Effector CD4-positive, alpha-beta T cell (primary cell): ENCODE measurements around the gene GLYR1.
A peak's percentile ranks its signal among the peaks of the same experiment; 100 is the strongest.

Experiments used
- DNase-seq: peaks from one replicate; pipeline ENCODE4 v3.0.0-alpha.2; 2020

GLYR1 gene

GRCh38 chr16:4803401-4803844 lies 43.7 kb downstream of the GLYR1 start:
- DNase-seq: no peak

DNA sequence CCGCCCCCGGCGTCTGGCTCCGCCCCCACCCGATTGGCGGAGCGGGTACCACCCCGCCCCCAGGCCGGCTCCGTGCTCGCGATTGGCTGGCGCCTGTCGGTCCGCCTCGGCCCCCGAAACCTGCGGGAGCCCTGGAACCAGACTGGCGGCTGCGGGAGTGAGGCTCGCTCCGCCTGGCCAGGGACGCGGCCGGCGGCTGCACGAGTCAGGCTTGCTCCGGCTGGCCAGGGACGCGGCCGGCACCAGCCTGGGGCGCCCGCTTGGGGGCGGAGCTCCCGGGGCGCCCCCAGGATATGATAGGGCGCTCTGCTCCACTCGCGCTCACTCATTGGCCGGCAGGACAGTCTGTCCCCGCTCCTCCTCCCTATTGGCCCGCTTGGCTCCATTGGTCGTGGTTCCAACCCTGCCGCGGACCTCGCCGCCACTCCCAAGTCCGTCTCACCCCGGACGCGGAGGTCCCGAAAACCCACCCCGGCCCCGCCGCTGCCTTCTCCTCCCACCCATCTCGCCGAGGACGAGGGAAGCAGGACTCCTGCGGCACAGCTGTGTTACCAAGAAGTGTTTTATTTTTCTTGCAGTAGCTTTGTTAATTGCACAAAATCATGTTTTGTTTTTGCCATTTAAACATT lies 44.3 kb downstream of the GLYR1 start:
- DNase-seq: peak; percentile 82

DNA sequence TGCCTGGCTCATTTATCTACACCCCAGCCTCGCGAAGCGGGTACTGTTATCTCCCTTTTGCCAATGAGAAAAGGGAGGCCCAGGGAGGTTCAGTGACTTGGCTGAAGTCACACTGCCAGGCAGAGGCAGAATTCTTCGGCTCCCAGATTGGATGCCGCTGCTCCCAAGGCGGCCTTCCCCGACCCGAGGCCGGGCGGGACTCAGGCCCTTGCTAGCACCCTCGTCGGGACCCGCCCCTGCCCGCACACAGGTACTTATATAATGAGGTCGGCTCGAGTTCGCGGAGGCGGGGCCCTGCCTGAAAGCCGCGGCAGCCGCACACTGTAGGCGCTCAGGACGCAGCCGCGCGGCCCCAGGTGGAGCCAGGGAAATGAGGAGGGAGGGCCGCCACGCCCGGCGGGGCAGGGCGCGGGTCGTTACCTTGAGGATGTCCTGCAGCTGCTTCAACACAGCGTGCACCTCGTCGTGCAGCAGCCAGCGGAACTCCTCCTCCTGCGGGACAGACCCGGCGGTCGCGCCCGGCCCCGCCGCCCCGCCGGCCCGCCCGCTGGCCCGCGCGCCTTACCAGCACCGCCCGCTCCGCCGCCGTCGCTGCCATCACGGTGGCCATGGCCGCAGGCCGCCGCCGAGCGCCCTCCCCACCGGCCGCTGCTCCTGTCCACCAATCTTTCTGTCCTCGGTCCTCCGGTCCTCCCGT lies 45.0 kb downstream of the GLYR1 start, which contains the start of gene ROGDI:
TSS of gene ROGDI (minus strand) at position 672 of the 697 bp plus-strand sequence. CDS start at position 610, 62 bp downstream.
- DNase-seq: peak; percentile 80

DNA sequence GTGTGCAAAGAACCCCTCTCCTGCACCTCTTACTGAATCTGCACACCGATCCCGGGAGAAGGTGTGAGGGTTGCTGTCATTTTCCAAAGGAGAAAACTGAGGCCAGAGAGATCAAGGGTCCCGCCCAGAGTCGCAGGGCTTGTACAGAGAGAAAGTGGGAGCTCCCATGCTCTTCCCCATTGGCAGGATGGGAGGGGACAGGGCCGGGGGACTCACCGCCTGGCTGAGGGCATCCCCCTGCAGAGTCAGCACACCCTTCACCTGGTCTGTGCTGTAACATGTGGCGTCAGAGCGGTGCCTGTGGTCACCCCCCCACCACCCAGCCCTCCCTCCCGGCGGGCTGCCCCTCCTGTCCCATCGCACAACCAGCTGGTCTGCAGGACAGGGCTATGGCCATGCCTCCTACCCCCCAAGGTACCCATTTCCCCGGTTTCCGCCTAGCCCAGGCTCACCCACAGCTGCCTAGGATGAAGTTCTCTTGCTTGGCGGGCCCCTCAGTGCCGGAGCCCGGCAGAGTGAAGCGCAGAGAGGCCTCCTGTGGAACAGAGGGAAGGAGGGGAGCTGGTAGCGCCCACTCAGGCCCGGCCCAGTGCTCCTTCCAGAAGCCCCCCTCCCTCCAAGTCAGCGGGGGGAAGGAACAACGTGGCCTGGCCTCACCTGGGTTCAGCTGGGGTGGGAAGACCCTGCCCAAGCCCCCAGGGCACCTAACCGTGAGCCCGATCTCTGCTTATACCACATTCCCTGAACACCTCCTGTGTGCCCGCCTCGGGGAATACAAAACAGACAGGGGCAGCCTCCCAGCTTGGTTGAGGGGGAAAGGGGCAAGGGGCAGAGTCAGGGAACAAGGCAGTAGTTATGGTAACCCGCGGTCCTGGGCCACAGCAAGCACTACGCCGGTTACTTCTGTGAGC lies 45.8 kb downstream of the GLYR1 start:
- no peak for DNase-seq

- DNase-seq: no peak
These were observed 46.6 kb downstream of the GLYR1 start for GRCh38 chr16:4800290-4801041.

GRCh38 chr16:4799171-4799855 lies 47.8 kb downstream of the GLYR1 start:
- DNase-seq: no peak

DNA sequence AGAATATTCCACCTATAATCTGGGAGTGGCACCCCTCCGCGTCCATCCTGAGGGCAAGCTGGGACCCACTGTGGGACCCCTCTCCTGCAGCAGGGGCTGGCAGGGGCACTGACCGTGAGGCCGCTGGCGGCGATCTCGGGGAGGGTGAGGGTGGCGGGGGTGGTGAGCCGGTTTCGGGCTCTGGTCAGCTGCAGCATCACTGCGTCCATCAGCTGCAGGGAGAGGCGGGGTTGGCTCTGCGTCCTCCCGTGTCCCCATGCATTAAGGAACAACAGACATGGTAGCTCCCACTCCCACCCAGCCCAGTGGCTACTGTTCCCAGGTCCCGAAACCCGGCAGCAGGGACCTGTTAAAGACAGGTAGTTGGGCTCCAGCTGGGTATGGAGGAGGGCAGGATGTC lies 48.6 kb downstream of the GLYR1 start:
- no peak for DNase-seq

DNA sequence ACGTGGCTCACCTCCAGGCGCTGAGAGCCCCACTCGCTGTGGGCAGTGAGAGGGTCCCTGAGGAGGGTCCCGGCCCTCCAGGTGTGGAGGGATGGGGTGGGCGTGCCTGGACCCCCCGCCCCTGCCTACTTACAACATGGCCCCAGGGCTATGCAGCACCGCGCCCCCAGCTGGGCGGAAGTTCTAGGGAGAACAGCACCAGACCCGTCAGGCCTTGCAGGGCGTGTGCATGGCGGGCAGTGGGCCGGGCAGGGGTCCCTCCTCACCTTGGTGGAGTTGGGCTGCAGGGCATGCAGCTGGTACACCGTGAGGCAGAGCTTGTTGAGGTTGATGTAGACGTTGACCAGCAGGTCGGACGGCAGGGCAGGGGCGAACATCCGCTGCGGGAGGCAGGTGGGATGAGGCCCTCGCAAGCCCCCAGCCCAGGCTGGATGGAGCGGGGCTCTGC lies 49.3 kb downstream of the GLYR1 start:
- DNase-seq: no peak

DNA sequence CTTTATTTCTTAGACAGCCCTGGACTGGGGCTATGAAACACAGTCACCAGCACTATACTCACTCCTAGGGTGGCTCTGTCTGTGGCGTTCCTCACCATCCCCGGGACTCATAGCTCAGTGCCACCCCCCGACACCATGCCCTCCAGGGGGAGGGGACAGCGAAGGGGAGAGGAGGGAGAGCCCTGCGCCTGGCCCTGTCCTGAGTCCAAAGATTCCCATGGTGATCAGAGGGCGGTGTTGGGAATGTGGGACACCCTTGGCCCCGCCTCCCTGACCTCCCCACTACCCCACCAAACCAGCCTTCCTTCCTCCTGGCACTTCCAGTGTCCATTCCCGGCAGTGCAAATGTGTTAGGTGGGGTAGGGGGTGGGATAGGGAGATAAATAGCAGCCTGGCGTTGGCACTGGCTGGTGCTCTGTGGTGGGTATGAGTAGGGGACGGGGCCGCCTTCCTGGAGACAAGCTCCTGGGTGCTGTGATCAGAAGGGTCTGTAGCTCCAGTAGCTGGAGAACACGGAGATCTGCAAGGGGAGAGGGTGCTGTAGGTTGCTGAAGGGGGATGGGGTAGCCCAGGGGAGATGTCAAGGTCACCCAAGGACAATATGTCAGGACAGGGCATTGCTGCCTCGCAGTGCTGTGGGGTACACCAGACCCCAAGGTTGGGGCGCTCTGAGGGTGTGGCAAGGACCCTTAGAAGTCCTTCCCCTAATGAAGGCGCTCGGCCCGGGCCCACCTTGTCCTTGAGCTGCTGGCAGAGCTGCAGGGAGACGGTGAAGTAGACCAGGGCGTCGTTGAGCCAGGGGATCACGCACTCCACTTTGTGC lies 49.9 kb downstream of the GLYR1 start:
- DNase-seq: no peak

GRCh38 chr16:4795828-4796572 lies 51.1 kb downstream of the GLYR1 start:
- no peak for DNase-seq

DNA sequence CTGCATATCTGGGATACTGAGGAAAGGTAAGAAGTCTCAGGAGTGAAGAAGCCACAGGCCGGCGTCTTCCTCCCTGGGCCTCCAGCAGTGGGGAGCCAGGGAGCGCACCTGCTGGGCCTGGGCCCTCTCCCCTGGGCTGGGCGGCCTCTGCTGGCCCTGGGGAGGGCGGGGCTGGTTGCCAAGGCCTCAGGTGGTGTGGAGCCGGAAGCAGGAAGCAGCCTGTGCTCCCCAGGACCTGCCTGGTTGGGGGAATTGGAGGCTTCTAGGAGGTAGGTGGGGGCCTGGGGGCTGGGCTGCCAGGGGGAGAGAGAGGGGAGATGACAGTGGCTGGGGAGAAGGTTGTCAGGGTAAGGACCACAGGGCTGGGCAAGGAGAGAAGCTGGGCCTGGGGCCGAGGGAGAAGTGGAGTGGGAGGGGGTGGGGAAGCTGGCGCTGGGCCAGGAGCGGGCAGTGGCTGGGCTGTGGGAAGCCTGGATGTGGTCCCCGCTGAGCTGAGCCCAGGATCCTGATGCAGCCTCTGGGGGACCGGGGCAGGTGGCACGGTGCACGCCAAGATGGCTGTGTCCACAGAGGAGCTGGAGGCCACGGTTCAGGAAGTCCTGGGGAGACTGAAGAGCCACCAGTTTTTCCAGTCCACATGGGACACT lies 51.8 kb downstream of the GLYR1 start, which contains the start of gene SMIM22:
TSS of gene SMIM22 (plus strand) at position 189 of the 647 bp plus-strand sequence. CDS start at position 555, 366 bp downstream.
- no peak for DNase-seq

GRCh38 chr16:4792951-4793513 lies 54.1 kb downstream of the GLYR1 start:
- DNase-seq: no peak

DNA sequence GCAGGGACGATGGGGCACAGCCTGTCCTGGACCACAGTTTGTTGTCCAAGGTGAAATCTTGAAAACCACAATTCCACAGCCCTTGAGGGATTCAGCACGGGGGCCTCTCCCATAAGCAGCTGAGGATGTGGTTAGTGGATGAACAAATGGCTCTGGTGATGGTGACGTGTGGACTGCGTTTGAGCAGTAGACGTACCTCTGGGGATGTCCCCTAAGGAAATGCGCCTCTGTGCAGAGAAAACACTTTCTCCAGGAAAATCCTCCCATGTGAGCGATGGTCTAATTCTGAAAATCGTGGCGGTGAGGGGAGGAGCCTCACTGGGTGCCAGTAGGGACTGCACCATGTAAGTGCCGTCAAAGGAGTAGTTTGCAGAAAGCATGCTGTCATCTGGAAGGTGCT lies 56.2 kb downstream of the GLYR1 start:
- DNase-seq: no peak

DNA sequence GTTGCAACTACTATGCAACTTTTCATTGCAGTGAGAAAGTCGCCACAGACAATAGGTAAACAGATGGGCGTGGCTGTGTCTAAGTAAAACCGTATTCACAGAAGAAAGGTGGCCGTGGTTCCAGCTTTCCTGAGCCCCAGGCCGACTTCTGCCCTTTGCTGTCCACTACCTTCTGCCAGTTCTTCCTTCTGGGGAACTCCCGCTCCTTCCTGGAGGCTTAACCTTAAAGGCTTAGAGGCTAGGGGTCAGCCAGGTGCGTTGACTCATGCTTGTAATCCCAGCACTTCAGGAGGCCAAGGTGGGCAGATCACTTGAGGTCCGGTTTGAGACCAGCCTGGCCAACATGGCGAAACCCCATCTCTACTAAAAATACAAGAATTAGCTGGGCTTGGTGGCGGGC lies 56.8 kb downstream of the GLYR1 start:
- no peak for DNase-seq

DNA sequence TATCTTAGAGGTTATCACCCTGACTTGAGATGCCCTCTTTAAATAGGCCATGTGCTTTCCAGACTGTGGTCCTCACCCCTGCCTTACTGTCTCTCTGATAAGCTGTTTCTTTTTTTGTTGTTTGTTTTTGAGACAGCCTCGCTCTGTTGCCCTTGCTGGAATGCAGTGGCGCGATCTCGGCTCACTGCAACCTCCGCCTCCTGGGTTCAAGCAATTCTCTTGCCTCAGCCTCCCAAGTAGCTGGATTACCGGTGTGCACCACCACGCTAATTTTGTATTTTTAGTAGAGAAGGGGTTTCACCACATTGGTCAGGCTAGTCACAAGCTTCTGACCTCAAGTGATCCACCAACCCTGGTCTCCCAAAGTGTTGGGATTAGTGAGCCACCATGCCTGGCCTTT lies 58.2 kb downstream of the GLYR1 start:
- no peak for DNase-seq

DNA sequence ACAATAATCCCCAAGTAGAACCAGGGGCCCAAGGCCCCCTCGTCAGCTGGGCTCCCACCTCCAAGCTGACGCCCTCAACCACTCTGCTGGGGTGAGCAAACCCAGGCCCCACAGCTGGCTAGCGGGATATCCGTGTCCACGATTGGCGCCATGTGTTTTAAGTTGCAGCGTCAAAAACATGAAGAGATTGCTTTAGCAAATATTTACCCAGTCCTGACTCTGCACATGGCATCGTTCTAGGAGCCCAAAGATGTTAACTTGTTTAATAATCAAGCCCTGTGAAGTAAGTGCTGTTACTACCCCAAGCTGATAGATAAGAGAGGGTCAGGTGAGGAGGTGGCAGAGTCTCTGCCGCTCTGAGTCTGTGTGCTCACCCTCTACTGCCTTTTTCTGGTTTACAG lies 58.6 kb downstream of the GLYR1 start:
- DNase-seq: no peak

GRCh38 chr16:4787627-4788482 lies 59.2 kb downstream of the GLYR1 start, which contains the start of gene SEPTIN12:
Gene SEPTIN12, minus strand, starts transcription at chr16:4788345. Its CDS starts 700 bp downstream, at chr16:4787645.
- DNase-seq: no peak

DNA sequence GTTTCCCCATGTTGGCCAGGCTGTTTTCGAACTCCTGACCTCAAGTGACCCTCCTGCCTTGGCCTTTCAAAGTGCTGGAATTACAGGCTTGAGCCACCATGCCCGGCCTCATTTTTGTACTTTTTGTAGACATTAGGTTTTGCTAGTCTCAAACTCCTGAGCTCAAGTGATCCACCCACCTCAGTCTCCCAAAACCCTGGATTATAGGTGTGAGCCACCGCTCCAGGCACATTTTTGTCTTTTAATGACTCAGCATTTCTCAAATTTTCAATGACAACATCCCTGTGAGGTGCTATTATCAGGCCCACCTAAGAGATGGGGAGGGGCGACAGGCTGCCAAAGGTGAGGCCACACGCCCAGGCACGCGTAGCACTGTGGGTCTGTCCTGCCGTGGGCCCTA lies 60.0 kb downstream of the GLYR1 start:
- no peak for DNase-seq
